Choroid plexus epithelial cell (primary cell): ENCODE measurements around the gene PLSCR5.
A peak's percentile ranks its signal among the peaks of the same experiment; 100 is the strongest.

ENCODE experiments used
- DNase-seq: peaks from one replicate; pipeline ENCODE4 v3.0.0-alpha.2; 2010; ENCODE audit warnings: low read depth
- H3K4me3 ChIP-seq: 2 replicates; pipeline ENCODE4 v1.5.1; 2011; ENCODE audit warnings: low read depth, mild to moderate bottlenecking, control low read depth, low read length, moderate library complexity
- TF ChIP-seq, protein P1 (sequence below): conservative IDR thresholded peaks from 2 replicates; pipeline ENCODE4 v1.5.1; 2011; ENCODE audit warnings: low read depth, mild to moderate bottlenecking, control low read depth, inconsistent platforms, low read length, moderate library complexity

PLSCR5 gene, protein sequence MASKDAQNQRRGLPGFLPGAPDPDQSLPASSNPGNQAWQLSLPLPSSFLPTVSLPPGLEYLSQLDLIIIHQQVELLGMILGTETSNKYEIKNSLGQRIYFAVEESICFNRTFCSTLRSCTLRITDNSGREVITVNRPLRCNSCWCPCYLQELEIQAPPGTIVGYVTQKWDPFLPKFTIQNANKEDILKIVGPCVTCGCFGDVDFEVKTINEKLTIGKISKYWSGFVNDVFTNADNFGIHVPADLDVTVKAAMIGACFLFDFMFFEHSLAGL

DNA sequence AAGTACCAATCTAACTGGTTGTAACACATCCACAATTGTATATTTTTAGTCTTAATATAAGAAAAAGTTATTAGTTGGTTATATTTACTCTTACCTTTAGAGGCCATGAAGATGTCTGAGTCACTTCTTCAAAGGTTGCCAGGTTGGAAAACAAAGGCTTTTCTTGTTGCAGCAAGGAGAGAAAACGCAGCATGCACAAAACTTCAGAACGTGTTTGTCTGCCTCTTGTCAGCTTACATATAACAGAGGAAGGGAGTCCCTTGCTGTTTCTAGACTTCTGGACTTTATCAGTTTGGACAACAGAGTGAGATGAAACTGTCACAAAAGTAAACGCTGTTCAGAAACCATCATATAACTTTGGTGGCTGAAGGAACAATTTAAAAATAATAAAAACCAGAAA is at the start of gene PLSCR5:
Gene PLSCR5, minus strand, starts transcription at position 241 of the 400 bp plus-strand sequence. Its CDS starts 134 bp downstream, at position 107.
- TF ChIP-seq, protein P1, sequence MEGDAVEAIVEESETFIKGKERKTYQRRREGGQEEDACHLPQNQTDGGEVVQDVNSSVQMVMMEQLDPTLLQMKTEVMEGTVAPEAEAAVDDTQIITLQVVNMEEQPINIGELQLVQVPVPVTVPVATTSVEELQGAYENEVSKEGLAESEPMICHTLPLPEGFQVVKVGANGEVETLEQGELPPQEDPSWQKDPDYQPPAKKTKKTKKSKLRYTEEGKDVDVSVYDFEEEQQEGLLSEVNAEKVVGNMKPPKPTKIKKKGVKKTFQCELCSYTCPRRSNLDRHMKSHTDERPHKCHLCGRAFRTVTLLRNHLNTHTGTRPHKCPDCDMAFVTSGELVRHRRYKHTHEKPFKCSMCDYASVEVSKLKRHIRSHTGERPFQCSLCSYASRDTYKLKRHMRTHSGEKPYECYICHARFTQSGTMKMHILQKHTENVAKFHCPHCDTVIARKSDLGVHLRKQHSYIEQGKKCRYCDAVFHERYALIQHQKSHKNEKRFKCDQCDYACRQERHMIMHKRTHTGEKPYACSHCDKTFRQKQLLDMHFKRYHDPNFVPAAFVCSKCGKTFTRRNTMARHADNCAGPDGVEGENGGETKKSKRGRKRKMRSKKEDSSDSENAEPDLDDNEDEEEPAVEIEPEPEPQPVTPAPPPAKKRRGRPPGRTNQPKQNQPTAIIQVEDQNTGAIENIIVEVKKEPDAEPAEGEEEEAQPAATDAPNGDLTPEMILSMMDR, result no peak
- H3K4me3 ChIP-seq, result no peak within 1 kb of the TSS
- DNase-seq, result no peak

DNA sequence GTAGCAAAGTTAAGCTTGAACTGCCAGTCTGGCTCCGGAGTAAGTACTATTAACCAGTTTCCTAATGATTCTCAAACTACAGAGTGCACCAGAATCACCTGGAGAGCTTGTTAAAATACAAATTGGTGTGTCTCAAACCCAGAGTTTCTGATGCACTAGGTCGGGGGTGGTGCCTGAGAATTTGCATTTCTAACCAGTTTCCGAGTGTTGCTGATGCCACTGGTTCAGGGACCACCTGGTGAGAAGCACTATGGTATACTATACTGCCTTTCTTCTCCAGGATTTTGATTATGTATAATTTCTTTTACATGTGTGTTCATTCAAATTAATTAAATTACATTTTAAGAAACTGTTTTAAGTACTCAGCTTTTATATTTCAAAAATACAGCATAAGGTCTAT is 48.8 kb upstream of the PLSCR5 start:
- TF ChIP-seq, protein P1, result no peak
- DNase-seq, result no peak

DNA sequence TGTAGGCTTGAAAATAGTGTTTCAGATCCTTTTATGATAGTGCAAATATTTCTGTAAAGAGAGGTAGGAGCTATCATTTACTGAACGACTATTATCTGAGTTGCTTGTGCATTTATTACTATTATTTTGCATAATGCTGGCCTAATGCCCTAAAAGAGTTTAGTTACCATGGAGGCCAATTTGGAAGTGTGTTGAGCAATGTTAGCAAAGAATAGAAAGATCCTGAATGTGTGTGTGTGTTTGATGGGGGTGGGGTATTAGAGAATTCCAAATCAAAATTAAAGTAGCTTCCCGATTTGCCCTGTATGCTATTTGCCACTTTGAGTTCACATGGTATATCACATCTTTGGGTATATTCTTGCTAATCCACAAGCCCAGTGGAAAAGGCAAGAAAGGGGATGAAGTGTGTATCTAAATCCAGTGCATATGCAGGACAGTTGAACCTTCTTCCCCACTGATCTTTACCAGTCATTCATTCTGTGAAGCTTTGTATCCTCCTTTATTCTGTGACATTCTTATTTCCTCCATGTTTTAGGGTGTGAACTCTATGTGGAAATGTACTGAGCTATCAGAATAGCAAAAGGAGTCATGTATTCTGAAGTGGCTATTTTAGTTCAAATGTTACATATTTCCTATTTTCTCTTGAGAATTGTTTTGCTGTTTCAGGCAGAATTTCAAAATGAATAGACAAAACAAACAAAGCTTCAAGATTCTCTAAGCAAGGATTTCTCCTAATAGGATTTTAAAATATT is 45.7 kb upstream of the PLSCR5 start:
- peak; percentile 7 for DNase-seq
- TF ChIP-seq, protein P1, result no peak
- no peak overlapping the region for H3K4me3 ChIP-seq

More for the DNA sequence above, 48.8 kb upstream of the PLSCR5 start:
- no peak overlapping the region for H3K4me3 ChIP-seq

DNA sequence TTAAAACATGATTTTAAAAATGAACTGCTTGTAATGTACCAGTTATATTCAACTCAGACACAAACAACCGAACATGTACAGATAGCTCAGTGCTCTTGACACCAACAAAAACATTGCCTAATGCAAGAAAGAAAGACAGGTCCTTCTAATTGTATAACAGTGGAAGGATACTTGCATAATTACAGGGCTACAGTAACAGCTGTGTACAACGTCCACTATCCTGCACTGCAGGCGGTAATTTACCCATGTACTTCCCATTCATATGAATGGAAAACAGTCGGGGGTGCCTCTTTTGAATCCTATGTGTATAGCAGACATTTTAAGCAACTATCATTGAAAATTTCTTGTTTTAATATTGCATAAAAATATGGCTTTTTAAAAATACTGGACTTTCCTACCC is 41.1 kb upstream of the PLSCR5 start:
- TF ChIP-seq, protein P1, result no peak
- DNase-seq, result peak; percentile 77
- H3K4me3 ChIP-seq, result no peak overlapping the region

DNA sequence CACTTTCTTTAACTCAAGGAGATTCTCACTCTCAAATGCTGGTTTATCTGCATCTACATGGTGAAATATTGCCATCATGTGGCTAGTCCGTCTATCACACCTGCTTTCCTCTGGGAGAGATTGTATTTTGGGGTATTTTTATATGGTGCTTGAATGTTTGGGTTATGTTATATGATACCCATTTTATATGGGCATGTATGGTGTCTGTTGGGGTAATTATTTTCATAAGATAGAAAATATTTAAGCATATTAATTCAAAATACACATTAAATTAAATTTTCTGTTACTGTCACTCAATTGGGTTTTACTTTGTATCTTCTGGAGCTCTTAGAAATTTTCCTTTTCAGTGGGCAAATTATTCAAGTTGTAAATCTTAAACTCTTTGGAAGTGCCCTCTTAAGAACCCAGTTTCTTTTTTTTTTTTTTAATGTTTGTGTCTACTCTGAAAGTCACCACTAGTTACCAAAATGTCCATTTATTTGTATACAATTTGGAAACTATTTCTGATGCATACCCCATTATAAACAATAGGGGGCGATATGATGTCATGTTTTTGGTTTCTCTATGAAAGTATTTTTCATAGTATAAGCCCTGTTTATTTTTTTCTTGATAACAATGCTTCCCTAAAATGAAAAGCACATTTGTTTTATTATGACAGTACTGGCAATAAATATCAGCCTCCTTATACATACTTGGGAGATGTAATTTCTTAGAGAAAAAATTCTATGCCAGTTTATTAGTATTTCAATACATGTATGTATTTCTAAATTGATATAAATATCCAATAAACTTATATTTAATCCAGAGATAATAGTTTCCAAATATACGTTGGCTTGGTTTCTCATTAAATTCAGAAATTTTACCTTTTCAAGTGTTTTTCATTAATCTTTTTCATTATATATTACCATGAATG is 36.1 kb upstream of the PLSCR5 start:
- no peak overlapping the region for H3K4me3 ChIP-seq
- TF ChIP-seq, protein P1, result peak; percentile 65
- DNase-seq, result peak; percentile 82

DNA sequence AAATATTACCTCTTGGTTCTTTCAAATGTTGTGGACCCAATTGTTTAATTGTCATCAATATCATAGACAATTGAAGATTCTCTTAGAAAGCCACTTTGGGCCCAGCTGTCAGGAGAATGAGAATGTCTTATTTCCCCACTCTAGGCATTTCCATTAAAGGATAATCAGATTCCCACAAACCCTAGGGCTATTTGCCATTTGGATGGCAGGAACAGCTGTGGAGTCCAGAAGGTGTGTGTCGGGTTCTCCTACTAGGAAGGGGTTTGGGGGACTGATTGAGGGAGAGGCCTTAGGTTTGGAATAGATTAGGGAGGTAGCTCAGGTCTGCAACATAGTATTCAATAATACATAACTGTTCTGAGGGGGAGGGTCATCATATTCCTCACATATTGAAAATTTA is 35.2 kb upstream of the PLSCR5 start:
- TF ChIP-seq, protein P1, result no peak
- DNase-seq, result no peak
- no peak overlapping the region for H3K4me3 ChIP-seq
